Ectodermal cell (in vitro differentiated cells): ENCODE measurements around the gene STRN3.
"Not testable (repeated sequence)": the region's sequence is repeated elsewhere in the genome, so short reads cannot be mapped to it uniquely, and the experiment has no call there.

Source experiments
- H3K27ac ChIP-seq: 2 replicates; pipeline ENCODE4 v1.7.0; 2013; ENCODE audit warnings: mild to moderate bottlenecking, low read depth, low read length; ENCODE audit not compliant: insufficient read depth, poor library complexity, severe bottlenecking
- H3K27me3 ChIP-seq: 2 replicates; pipeline ENCODE4 v1.7.0; 2013; ENCODE audit warnings: mild to moderate bottlenecking, low read length; ENCODE audit not compliant: insufficient read depth, control insufficient read depth, poor library complexity, severe bottlenecking
- H3K36me3 ChIP-seq: one replicate; pipeline ENCODE4 v1.7.0; 2013; ENCODE audit warnings: low read length; ENCODE audit not compliant: control insufficient read depth, insufficient read depth
- H3K4me1 ChIP-seq: one replicate; pipeline ENCODE4 v1.7.0; 2013; ENCODE audit warnings: low read length; ENCODE audit not compliant: control insufficient read depth, insufficient read depth
- H3K4me3 ChIP-seq: 2 replicates; pipeline ENCODE4 v1.7.0; 2013; ENCODE audit warnings: low read depth, low read length, control low read depth; ENCODE audit not compliant: insufficient read depth
- H3K9me3 ChIP-seq: 2 replicates; pipeline ENCODE4 v1.7.0; 2013; ENCODE audit warnings: mild to moderate bottlenecking, low read length, moderate library complexity; ENCODE audit not compliant: control insufficient read depth
- WGBS, 2 experiments: methylation state at CpG; one replicate each; pipeline ENCODE4 v1.1.7; 2013; ENCODE audit warnings: missing lambda C conversion rate in 2 of 2; 5-methylcytosine and 5-hydroxymethylcytosine counted together

The STRN3 gene

DNA sequence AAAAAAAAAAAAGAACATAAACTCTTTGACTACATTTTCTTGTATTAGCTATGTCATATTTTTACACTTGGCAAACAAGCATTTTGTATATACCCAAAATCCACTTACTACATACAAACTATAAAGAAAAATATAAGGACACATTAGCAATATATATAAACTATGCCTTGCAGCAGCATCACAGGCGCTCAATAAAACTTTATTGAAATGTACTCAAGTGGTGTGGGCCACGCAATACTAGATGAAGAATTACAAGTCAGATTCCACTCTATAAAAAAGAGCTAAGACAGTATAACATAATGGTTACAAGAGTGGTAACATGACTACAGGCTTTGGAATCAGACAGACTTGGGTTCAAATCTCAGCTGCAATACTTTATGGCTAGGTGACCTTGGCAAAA is 3.8 kb downstream of the STRN3 start:
- H3K27me3 ChIP-seq = no peaks in the 10 kb centered on the region
- H3K4me1 ChIP-seq = peaks cover 6% of the 10 kb centered on the region
- H3K27ac ChIP-seq = no peak overlapping the region
- H3K36me3 ChIP-seq = peaks cover 3% of the 10 kb centered on the region
- WGBS, 2 experiments = 44% methylated on average over 2 of the region's 2 CpGs; no CpG with 5 or more reads in 1 of the 2 experiments
- no peaks in the 10 kb centered on the region for H3K9me3 ChIP-seq
- H3K4me3 ChIP-seq = no peak overlapping the region

DNA sequence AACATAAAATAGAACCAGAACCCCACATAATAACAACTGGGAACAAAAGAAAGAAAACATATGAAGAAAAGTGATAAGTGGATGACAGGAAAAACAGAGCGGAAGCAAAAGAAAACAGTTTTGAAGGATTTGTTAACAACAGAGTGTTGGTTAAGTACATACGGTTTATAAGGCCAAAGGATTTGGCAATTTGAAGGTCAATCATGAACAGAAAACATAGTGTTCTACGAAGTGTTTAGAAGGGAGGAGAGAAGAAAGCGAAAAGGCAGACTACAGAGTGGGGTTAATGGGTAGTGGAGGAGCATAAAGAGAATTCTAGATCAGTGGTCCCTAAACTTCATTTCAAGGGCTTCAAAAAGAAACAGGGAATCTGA is 4.6 kb downstream of the STRN3 start:
- Histone ChIP-seq H3K27me3 (no peaks in the 10 kb centered on the region), H3K4me1 (peaks cover 6% of the 10 kb centered on the region), H3K36me3 (peaks cover 3% of the 10 kb centered on the region), H3K9me3 (no peaks in the 10 kb centered on the region), H3K27ac (no peak overlapping the region), H3K4me3 (no peak overlapping the region)
- WGBS, 2 experiments = 95 to 97% methylated on average over 4 of the region's 4 CpGs

GRCh38 chr14:31020834-31021575 is 5.2 kb downstream of the STRN3 start:
- Histone ChIP-seq H3K4me3 (no peak overlapping the region), H3K27me3 (no peaks in the 10 kb centered on the region), H3K9me3 (no peaks in the 10 kb centered on the region), H3K36me3 (peaks cover 3% of the 10 kb centered on the region), H3K4me1 (peaks cover 6% of the 10 kb centered on the region), H3K27ac (no peak overlapping the region)
- 93 to 99% methylated on average over 7 of the region's 8 CpGs for WGBS, 2 experiments

DNA sequence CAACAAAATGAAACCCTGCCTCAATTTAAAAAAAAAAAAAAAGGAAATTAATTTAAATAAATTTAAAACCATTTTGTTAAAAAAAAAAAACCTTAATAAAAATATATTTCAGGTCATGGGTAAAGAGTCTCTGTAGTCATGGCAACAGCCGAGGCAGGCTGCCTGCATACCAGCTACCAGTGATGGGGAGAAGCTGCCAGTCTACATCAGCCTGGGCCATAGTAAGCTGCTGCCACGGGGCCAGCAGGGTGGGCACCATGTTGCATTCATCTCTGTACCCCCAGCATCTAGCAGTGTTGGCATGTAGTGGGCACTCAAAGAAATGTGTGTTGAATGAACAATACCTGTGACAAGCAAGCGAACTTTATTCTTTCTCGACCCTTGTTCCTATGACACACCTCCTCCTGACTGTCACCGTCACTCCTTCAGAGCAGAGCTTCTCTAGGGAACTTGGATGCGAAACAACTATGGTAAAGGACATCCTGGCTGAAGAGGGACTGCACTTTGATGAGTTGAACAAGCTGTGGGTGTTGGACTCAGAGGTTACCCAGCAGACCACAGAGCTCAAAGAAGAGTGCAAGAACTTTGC is 8.0 kb downstream of the STRN3 start:
- Histone ChIP-seq H3K9me3 (no peaks in the 10 kb centered on the region), H3K4me3 (no peak overlapping the region), H3K4me1 (no peaks in the 10 kb centered on the region), H3K36me3 (peaks cover 3% of the 10 kb centered on the region), H3K27ac (no peak overlapping the region), H3K27me3 (no peaks in the 10 kb centered on the region)
- 95 to 98% methylated on average over 6 of the region's 6 CpGs for WGBS, 2 experiments

DNA sequence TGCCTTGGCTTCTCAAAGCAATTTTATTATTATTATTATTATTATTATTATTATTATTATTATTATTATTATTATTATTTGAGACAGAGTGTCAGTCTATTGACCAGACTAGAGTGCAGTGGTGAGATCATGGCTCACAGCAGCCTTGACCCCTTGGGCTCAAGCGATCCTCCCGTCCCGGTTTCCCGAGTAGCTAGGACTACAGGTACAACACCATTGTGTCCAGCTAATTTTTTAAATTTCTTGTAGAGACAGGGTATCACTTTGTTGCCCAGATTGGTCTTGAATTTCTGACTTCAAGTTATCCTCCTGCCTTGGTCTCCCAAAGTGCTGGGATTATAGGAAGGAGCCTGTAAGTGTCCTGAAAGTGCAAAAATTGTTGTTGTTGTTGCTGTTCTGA is 12.3 kb downstream of the STRN3 start:
- Histone ChIP-seq H3K4me3 (no peak overlapping the region), H3K36me3 (no peaks in the 10 kb centered on the region), H3K9me3 (no peaks in the 10 kb centered on the region), H3K4me1 (no peaks in the 10 kb centered on the region), H3K27me3 (no peaks in the 10 kb centered on the region), H3K27ac (no peak overlapping the region)
- WGBS, 2 experiments = 94 to 95% methylated on average over 4 of the region's 4 CpGs

DNA sequence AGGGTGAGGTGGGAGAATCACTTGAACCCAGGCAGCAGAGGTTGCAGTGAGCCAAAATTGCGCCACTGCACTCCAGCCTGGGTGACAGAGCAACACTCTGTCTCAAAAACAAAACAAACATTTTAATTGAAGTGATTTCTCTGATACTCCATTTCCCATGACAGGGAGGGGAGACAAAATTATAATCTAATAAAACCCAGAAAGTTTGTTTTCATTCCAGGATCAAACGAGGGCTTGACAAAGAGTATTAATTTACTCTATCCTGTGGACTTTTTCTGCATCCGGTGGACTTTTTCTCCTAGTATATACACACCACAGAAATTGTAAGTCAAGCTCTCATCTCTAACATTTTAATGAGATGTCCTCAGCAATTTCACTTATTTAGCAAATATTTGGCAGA is 15.2 kb downstream of the STRN3 start:
- 90 to 92% methylated on average over 3 of the region's 3 CpGs for WGBS, 2 experiments
- no peaks in the 10 kb centered on the region for H3K36me3 ChIP-seq

DNA sequence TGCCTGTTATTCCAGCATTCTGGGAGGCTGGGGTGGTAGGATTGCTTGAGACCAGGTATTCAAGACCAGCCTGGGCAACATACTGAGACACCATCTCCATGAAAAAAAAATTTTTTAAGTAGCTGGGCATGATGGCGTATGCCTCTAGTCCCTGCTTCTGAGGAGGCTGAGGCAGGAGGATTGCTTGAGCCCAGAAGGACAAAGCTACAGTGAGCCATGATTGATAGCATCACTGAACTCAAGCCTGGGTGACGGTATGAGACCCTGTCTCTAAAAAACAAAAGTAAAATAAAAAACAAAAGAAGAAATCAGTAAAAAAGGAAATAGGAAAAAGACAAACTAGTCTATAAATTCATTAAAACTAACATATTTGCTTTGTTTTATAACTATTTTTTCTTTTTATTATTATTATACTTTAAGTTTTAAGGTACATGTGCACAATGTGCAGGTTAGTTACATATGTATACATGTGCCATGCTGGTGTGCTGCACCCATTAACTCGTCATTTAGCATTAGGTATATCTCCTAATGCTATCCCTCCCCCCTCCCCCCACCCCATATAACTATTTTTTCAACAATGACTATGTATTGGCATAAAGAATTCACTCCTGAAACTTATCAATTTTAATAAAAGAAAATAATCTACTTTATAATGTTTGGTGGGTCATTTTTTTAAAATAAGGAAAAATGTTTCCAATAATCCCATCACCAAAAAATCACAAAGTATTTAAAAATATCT is 16.2 kb downstream of the STRN3 start:
- no peaks in the 10 kb centered on the region for H3K4me1 ChIP-seq
- H3K27ac ChIP-seq = no peak overlapping the region
- no peaks in the 10 kb centered on the region for H3K27me3 ChIP-seq
- no peaks in the 10 kb centered on the region for H3K9me3 ChIP-seq
- no peak overlapping the region for H3K4me3 ChIP-seq
- no peaks in the 10 kb centered on the region for H3K36me3 ChIP-seq
- WGBS, 2 experiments = 91 to 98% methylated on average over 1 of the region's 3 CpGs

More for the DNA sequence above, 15.2 kb downstream of the STRN3 start:
- no peaks in the 10 kb centered on the region for H3K27me3 ChIP-seq
- H3K4me3 ChIP-seq = no peak overlapping the region
- H3K9me3 ChIP-seq = no peaks in the 10 kb centered on the region
- no peak overlapping the region for H3K27ac ChIP-seq
- H3K4me1 ChIP-seq = no peaks in the 10 kb centered on the region

GRCh38 chr14:31006703-31007102 is 19.5 kb downstream of the STRN3 start:
- Histone ChIP-seq H3K4me1 (no peaks in the 10 kb centered on the region), H3K27ac (no peak overlapping the region), H3K4me3 (no peak overlapping the region), H3K27me3 (no peaks in the 10 kb centered on the region), H3K36me3 (no peaks in the 10 kb centered on the region), H3K9me3 (no peaks in the 10 kb centered on the region)
- 85% methylated on average over 1 of the region's 1 CpG; no CpG with 5 or more reads in 1 of the 2 experiments for WGBS, 2 experiments

DNA sequence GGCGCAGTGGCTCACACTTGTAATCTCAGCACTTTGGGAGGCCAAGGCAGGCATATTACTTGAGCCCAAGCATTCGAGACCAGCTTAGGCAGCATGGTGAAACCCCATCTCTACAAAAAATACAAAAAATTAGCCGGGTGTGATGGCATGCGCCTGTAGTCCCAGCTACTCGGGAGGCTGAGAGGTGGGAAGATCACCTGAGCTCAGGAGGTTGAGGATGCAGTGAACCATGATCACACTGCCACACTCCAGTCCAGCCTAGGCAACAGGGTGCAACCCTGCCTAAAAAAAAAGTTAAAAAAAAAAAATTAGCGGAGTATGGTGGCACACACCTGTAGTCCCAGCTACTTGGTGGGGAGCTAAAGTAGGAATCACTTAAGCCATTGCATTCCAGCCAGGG is 22.2 kb downstream of the STRN3 start:
- not testable (repeated sequence) for H3K27me3 ChIP-seq, H3K27ac ChIP-seq, H3K4me1 ChIP-seq, H3K4me3 ChIP-seq, H3K9me3 ChIP-seq, H3K36me3 ChIP-seq
- 94 to 95% methylated on average over 6 of the region's 6 CpGs for WGBS, 2 experiments

DNA sequence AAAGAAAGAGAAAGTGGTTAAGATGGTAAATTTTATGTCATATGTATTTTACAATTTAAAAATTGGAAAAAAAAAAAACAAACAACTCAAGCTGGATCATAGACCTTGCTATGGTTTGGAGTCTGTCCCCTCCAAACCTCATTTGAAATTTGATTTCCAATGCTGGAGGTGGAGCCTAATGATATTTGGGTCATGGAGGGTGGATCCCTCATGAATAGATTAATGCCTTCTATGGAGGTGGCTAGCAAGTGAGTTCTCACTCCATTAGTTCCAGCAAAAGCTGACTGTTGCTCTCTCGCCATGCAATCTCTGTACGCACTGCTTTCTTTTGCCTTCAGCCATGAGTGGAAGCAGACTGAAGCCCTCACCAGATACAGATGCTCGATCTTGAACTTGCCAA is 22.9 kb downstream of the STRN3 start:
- H3K9me3 ChIP-seq = peaks cover under 1% of the 10 kb centered on the region
- H3K27me3 ChIP-seq = no peaks in the 10 kb centered on the region
- peaks cover 3% of the 10 kb centered on the region for H3K4me1 ChIP-seq
- no peak overlapping the region for H3K27ac ChIP-seq
- WGBS, 2 experiments = 91 to 93% methylated on average over 3 of the region's 3 CpGs
- H3K4me3 ChIP-seq = no peak overlapping the region
- H3K36me3 ChIP-seq = peaks cover 6% of the 10 kb centered on the region
